HG03571 (cell line): Measurements from ENCODE around the gene ASB1.

Experiments used
- ATAC-seq: cut with Tn5 transposase; IDR thresholded peaks from one replicate; pipeline ENCODE4 v1.9.1; 2021; ENCODE audit not compliant: unreplicated experiment

Gene ASB1

DNA sequence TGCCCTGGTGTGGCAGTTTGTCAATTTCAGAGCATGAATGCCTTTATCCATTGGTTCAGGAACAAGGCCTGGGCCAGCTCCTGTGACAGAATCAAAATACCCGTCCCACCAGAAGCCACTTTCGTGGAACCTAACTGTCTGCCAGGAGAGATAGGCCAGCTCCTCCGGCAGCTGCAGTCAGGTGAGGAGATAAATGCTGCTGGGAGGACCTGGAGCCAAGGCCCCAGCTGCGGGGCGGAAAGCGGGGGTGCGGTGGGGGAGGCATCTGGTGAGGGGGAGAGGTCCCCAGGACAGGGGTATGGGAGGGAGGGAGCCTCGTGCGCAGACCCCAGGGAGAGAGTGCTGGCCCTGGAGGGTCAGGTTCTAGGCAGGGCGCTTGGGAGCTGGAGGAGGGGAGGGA lies 4.4 kb upstream of the ASB1 start:
- no peak for ATAC-seq

DNA sequence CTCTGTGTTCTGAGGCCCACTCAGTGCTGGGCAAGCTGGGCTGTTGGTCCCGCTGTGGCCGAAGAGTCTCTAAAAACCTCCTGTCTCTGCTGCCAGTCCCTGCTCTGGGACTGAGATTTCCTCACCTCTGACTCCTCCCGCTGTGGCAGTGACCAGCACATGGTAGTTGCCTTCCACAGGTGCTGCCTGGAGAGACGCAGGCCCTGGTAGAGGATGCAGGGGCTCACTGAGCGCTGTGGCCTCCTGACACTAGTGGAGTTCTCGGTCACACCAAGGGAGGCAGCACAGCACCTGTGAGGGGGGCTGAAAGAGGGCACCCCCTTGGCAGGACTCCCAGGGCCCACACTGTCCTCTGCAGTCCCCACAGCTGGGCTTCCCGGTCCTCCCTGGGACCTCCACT lies 3.8 kb upstream of the ASB1 start:
- ATAC-seq, result no peak

DNA sequence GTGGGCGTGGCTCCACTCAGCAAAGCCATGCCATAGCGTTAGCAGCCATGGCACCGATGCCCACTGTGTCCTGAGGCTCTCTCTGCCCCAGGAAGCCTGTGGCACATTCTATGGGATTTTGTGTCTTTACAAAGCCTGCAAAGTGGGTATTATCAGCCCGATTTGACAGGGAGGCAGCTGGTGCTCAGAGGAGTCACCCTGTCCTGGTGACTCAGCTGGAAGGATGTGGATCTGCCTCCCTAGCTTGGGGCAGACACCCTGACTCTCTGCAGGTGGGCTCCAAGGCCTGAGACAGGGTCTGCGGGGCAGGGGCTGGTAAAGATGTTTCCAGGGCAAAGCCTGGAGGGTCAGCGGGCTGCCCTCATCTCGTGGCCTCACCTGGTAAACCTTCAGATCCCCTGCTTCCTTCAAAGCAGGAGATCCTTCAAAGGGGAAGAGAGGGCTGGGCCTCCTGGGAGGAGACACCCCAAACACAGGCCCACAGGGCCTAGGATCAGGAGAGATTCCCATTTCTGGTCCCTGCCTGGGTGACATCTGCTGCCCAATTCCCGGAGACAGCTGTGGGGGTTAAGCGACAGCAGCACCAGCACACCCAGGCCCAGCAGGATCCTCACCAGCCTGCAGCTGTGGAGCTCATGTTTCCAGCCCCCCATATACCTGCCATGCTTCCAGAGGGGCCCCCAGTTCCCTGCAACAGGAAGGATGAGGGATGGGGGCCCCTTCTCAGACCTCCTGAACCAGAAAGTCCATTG lies 3.0 kb upstream of the ASB1 start:
- ATAC-seq, result no peak

DNA sequence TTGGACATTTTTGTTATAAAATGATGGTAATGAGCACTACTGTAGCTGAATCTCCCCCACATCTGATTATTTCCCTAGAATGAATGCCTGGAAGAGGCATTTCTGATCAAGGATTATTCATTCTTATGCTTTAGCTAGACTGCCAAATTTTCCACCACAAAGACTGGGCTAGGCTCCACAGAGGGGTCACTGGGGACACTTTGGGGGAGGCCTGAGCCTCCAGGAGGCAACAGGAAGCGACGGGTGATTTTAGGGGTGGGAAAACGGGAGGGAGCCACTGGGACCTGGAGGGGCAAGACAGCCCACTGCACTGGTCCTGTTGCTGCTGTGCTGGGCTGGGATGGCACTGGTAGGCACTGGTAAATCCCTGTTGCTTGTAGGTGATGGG lies 2.4 kb upstream of the ASB1 start:
- no peak for ATAC-seq

DNA sequence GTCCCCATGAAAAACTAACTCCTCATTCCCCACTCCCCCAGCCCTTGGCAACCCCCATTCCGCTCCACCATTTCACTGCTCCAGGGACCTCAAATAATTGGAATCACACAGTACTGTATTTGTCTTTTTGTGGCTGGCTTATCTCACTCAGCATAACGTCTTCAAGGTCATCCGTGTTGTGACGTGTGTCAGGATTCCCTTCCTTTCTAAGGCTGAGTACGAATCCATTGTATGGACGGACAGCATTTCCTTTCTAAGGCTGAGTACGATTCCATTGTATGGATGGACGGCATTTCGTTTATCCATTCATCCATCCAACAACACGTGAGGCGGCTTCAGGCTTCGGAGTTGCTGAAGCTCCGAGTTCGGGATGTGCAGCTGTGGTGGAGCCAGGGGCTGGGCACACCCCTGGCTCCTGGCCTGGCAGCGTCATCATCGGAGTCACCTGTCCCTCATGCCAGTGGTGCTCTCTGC lies 1.2 kb upstream of the ASB1 start:
- no peak for ATAC-seq

DNA sequence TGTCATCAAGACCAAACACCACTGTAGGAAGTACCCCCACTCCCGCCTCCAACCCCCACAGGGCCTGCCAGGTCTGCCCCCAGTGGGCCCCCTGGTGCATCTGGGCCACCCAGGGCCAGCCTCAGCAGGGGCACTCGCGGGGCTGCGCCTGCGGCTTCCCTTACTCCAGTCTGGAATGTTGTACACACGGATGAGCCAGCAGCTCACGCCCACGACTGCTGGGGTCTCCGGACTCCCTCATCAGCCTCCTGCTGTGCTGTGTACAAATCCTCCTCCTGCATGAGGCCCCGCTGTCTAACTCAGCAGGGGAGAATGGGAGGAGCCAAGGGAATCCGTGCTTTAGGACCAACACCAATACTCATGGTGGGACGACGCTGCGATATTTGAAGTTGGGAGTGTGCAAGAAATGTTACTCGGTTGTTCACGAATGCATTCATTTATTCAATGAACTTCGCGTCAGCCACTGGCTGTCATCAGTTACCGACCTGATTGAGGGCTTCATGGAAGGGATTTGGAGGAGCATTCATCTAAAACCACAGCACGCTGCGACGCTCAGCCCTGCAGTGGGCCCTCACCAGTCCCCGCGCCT lies 654 bp upstream of the ASB1 start:
- ATAC-seq, result peak; percentile 6

DNA sequence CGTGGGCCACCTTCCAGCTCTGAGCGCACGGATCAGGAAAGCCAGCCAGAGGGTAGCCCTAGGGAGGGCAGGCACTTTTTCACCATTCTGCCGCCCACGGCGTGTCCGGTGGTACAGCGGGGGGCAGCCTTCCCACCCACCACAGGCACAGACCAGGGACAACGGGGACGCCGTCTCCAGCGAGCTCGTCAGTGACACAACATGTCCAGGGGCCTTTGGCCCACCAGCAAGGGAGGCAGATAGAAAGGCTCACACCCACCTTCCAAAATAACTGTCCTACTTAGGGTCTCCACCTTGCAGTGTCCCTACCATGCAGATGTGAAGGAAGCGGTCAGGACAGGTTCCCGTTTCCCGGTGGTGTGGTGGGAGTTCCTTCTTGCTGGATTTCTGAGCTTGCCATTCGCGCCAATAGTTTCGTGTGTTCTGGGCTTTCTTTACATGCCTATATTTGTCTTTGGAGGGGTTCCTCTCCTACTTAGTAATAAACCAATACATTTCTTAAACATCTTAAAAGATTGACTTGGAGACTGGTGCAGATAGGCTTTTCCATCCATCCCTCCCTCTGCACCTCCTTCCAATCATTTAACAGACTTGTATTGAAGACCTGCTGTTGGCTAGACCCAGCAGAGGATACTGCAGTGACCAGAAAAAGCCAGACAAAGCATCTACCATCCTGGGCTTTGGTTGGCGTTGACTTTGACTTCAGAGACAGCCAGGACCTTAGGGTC lies 872 bp downstream of the ASB1 start:
- ATAC-seq, result no peak

DNA sequence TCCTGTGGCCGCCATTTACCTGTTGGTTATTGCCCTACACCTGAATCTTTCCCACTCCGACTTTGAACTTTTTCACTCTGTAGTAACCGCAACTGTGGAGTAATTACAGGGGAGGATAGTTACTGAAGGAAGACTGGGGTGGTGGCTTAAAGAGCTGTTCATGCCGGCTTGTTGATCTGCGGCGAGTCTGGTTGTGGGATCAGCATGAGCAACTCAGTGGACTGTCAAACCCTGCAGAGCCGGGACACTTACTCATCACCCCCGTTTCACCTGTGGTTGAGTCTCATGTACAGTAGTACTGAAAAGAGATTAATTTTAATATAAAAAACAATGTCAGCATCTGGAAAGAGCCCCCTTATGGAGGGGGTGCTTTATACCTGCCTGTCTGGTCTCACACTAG lies 2.1 kb downstream of the ASB1 start:
- no peak for ATAC-seq

DNA sequence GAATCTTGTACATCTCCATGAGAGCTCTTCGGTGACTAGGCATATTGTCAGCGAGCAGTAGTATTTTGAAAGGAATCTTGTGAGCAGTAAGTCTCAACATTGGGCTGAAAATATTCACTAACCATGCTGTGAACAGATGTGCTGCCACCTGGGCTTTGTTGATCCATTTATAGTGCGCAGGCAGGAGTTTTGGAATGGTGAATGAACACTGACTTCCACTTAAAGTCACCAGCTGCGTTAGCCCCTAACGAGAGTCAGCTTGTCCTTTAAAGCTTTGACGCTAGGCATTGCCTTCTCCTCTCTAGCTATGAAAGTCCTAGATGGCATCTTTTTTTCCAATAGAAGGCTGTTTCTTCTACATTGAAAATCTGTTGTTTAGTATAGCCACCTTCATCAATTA lies 4.1 kb downstream of the ASB1 start:
- no peak for ATAC-seq

DNA sequence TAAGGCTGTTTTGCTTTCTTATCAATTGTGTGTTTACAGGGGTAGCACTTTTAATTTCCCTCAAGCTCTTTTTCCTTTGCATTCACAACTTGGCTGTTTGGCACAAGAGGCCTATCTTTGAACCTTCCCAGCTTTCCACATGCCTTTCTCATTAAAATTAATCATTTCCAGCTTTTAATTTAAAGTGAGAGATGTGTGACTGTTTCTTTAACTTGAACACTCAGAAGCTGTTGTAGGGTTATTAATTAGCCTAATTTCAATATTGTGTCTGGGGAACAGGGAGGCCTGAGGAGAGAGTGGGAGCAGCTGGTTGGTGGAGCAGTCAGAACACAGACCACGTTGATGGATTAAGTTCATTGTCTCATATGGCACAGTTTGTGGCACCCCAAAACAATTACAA lies 4.7 kb downstream of the ASB1 start:
- no peak for ATAC-seq

DNA sequence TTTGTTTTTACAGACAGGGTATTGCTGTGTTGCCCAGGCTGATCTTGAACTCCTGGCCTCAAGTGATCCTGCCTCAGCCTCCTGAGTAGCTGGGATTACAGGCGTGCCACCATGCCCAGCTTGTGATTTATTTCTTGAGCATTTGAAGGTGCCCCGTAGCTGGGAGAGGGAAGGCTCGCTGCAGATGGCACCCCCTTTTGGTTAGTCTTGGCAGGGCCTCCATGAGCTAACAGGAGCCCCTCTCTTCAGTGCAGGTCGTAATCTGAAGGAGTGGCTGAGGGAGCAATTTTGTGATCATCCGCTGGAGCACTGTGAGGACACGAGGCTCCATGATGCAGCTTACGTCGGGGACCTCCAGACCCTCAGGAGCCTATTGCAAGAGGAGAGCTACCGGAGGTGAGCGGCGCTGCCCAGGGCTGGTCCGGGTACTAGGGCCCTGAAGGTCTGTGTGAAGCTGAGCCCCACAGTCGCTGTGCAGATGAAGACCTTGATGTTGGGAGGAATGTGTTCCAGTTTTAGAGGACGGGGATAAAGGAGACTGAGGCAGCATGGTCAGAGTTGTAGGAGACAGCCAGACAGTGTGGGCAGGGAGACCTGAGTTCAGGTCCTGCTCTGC lies 6.7 kb downstream of the ASB1 start:
- ATAC-seq, result no peak

DNA sequence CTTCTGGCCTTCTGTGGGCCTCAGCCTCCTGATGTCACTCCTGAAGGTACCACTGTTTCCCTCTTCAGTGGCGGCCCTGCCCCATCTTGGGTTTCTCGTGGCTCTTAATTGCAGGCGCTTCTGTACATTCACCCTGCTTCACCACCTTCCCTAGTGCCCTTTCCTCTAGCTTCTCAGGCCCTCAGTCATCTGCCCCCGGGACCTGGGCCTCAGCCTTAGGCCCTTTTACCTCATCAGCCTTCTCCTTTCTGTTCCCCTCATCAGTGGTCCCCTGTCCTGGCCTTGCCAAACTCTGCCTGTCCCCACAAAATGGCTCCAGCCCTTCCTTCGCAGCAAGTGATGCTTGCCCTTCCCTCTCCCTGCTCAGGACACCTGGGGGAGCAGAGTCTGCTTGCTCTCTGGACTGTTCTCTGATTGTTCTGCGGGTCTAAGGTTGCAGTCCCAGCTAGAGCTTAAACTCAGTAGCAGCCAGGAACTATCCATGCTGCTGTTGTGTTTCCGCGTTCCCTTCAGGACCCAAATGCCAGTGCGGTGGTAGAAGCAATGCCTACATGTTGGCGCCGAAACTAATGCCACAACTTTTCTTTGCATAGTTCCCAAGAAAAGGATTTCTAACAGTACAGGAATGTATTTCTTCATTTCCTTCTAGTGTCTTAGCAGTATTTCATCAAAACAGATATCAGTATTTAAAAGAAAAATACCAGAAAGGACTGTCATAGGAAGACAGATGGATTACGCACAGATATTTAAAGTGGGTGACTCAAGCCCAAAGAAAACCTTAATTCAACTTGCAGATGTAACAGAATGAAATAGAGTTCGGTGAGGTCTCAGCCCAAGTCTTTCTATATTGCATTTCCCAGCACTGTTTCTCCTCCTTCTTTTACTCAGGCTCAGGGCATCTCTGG lies 7.5 kb downstream of the ASB1 start:
- no peak for ATAC-seq

DNA sequence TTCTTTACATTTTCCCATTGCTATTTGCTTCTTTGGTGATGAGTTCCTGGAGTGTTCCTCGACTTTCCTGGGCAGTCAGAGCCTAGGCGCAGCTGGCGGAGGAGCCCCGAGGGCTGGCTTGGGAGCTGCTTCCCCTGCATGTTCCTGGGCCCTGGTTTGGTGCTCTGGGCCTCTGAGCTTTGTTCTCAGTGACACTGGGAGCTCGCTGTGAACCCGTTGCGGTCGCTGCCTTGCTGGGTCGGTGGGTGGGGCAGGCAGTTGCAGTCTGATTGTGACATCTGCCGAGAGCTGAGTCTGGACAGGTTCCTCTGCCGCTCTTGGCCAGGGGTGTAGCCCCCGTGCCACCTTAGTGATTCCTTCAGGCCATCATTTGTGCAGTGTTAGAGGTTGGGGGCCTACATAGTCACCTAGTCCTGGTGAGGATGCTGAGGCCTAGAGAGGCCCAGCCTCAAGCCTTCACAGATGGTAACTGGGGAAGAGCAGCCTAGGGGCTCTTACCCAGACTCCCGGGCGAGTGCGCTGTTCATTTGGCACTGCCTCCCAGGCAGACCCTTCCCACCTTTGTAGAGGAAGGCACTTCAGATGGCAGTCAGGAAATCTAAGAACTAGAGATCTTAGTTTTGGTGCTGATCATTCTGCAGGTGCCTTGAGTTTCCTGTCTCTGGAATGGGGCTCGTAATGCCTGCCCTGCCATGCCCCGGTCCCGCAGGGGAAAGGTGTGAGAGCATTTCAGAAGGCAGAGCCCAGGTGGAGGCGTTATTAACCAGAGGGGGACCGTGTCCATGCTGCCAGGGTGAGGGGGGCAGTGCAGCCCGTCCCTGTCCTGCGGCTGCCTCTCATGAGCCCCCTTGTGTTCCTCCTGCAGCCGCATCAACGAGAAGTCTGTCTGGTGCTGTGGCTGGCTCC lies 8.4 kb downstream of the ASB1 start:
- no peak for ATAC-seq

DNA sequence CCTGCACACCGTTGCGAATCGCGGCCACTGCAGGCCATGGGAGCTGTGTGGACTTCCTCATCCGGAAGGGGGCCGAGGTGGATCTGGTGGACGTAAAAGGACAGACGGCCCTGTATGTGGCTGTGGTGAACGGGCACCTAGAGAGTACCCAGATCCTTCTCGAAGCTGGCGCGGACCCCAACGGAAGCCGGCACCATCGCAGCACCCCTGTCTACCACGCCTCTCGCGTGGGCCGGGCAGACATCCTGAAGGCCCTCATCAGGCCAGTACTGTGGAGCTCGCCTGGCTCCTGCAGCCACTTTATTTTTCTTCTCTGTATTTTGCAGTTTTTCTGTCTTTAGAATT lies 9.0 kb downstream of the ASB1 start:
- no peak for ATAC-seq

DNA sequence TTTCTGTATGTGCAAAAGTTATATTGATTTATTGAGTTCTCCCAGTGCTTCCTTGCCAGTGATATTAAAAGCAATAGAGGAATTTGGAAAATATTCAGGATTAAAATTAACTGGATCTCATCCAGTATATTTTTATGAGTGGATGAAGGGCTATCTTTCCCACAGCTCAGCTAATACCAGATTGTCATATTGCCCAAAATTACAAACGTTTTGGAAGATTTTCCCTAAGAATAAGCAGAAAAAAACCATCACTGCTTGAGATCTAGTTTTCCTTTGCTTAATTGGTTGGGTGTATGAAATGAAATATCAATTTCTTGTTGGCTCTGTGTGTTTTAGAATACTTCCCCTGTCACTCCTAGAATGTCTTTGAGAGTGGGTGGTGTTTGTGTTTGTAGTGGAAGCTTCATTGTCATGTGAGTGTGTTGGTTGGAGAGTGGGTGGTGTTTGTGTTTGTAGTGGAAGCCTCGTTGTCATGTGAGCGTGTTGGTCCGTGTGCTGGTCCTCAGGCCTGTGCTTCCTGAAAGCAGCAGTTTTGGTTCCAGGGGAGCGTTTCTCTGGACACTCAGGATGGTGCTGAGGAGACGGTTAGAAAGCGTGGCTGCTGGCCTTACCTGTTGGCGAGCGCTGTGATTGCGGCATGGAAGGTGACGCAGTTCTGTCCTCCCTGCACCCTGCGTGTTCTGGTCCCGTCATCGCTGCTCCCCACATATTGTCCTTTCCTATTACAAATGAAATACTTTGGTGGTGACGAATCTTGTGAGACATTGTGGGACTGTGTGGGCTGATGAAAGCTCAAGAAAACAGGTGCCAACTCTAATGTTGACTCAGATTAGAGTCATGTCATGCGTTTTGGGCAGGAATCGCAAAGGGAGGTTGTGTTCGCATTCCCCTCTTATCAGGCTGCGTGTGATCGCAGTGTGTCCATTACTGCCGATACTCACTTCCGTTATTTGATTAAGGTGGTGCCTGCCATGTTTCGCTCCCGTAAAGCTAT lies 12.4 kb downstream of the ASB1 start:
- ATAC-seq, result no peak

DNA sequence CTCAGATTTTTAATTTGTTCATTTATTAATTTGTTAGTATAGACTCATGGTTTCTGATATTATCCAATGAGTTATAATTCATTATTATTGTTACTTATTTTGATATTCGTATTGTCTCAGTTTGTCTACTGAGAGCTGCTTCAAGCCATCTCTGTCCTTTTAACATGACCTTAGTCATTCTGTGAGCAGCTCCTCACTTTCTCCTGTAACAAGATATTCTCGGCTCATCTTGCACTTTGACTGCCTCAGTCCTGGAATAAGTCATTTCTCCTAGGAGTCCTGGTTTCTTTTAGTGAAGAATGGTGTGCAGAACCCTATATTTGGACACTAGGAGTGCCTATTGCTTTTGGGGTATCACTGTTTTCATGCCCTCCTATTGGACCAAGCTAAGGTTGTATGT lies 13.2 kb downstream of the ASB1 start:
- ATAC-seq, result no peak

DNA sequence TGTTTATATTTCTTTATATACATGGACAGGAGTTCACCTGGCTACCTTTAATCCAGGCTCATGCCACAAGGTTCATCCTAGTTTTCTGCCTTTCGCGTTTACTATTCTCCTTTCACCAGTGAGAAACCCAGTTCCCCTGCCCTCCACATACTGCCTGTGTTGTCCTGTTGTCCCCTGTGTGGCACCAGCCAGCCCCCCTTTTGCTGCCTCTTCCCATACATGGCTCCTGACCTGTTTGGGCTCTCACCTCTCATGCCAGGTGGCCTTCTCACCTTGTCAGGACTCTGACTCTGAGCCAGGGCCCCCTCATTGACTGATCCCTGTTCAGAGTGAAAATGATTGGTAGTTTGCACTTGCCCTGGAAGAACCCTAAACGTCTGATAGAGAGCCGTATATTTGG lies 13.6 kb downstream of the ASB1 start:
- ATAC-seq, result no peak

DNA sequence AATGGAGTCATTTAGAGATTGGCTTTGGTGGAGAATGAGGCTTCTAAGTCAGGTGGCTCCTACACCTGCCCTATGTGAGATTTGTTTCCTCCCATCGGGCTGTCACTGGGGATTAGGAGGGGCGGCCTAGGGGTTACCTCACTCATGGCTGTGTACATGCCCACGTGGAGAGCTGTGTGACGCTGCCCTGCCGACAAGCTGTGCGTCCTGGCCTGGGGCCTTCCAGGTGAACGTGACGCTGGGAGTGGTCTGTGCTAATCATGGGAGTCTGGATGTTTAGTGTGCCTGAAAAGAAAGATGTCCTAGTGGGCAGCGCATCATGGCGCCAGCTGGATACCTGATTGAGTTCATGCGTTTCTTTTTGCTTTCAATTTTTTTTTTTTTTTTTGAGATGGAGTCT lies 14.0 kb downstream of the ASB1 start:
- ATAC-seq, result no peak
